ENCODE results near the gene OGDH. TPM values are rescaled to one million over a fixed set of nuclear protein-coding genes. Genes with fewer than 3 reads are reported as not detected.
"Not testable (repeated sequence)": the region's sequence is repeated elsewhere in the genome, so short reads cannot be mapped to it uniquely, and the experiment has no call there.

The OGDH gene
- total and polyA plus RNA-seq, 9 donors, result 42.9 to 69.3 (median 59.8) TPM

GRCh38 chr7:44689427-44689826 is 83.0 kb downstream of the OGDH start:
- DNase-seq, result no peak
- no peak overlapping the region for H3K4me3 ChIP-seq (ENCODE audit: low read length)
- no CpG with 5 or more reads among the region's 2 CpGs for whole genome bisulfite sequencing (ENCODE audit: insufficient coverage)
- H3K9me3 ChIP-seq (replicated peaks; ENCODE audit: control insufficient read depth, low read depth, low read length), result no peaks in the 10 kb centered on the region
- H3K27me3 ChIP-seq (ENCODE audit: control insufficient read depth, insufficient read depth, low read length), result no peaks in the 10 kb centered on the region
- no peak overlapping the region for H3K27ac ChIP-seq (ENCODE audit: low read length)
- H3K36me3 ChIP-seq (ENCODE audit: control insufficient read depth, insufficient read depth, low read length), result peaks cover 36% of the 10 kb centered on the region
- H3K4me1 ChIP-seq (ENCODE audit: control insufficient read depth, insufficient read depth, low read length), result no peaks in the 10 kb centered on the region

DNA sequence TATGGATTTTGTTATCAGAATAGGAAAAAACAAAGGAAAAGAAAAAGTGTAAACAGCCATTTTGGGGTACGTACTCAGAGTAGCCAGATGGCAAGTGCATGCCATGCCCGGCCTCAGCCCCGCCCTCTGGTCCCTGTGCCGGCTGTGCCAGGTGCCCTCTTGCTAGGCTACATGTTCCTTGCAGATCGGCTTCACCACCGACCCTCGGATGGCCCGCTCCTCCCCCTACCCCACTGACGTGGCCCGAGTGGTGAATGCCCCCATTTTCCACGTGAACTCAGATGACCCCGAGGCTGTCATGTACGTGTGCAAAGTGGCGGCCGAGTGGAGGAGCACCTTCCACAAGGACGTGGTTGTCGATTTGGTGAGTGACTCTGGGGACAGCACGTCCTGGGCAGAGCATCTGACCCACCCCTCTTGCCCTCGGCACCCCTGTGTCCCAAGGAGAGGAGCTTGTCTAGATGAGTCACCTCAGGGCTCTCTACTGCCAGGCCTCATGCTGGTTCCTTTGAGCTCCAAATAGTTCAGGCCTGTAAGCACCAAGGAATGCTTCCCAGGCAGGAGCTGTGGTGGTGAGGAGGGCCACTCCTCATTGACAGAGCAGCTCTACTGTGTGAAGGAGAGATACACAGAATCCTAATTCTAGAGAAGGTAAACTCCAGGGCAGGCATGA is 87.3 kb downstream of the OGDH start:
- Histone ChIP-seq H3K9me3 (replicated peaks; ENCODE audit: control insufficient read depth, low read depth, low read length) (no peaks in the 10 kb centered on the region), H3K27ac (ENCODE audit: low read length) (no peak overlapping the region), H3K36me3 (ENCODE audit: control insufficient read depth, insufficient read depth, low read length) (peaks cover 68% of the 10 kb centered on the region), H3K27me3 (ENCODE audit: control insufficient read depth, insufficient read depth, low read length) (no peaks in the 10 kb centered on the region), H3K4me1 (ENCODE audit: control insufficient read depth, insufficient read depth, low read length) (no peaks in the 10 kb centered on the region), H3K4me3 (ENCODE audit: low read length) (no peak overlapping the region)
- 88% methylated on average over 19 of the region's 19 CpGs for WGBS (ENCODE audit: insufficient coverage)
- no peak for DNase-seq

DNA sequence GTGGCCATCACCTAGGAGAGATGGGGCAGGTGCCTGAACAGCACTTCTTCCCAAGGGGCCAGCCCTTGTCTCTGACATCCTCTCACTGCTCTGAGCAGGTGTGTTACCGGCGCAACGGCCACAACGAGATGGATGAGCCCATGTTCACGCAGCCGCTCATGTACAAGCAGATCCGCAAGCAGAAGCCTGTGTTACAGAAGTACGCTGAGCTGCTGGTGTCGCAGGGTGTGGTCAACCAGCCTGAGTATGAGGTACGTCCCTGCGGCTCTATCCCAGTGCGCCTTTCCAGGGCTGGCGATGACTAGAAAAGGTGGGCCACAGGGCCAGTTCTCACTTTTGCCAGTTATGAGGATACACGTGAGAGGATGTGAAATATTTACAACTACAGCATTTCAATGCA is 87.9 kb downstream of the OGDH start:
- H3K9me3 ChIP-seq (replicated peaks; ENCODE audit: control insufficient read depth, low read depth, low read length), result no peaks in the 10 kb centered on the region
- no peak overlapping the region for H3K4me3 ChIP-seq (ENCODE audit: low read length)
- H3K36me3 ChIP-seq (ENCODE audit: control insufficient read depth, insufficient read depth, low read length), result peaks cover 73% of the 10 kb centered on the region
- no peak overlapping the region for H3K27ac ChIP-seq (ENCODE audit: low read length)
- H3K4me1 ChIP-seq (ENCODE audit: control insufficient read depth, insufficient read depth, low read length), result no peaks in the 10 kb centered on the region
- no peak for DNase-seq
- WGBS (ENCODE audit: insufficient coverage), result 94% methylated on average over 11 of the region's 14 CpGs
- H3K27me3 ChIP-seq (ENCODE audit: control insufficient read depth, insufficient read depth, low read length), result no peaks in the 10 kb centered on the region

DNA sequence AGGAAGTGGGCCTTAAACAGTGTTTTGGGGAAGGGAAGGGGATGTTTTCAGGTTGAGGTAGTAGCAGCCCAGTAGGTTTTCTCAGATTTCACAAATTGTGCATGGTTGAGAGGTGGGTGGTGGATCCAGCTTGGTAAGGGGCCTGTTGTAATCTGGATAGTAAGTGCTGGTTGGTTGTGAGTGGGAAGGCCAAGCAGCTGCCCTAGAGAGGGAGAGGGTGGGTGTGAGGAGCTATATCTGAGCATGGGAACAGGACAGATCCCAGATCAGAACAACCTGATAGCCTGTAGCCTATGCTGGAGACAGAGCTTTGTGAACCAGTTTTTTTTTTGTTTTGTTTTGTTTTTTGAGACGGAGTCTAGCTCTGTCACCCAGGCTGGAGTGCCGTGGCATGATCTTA is 88.3 kb downstream of the OGDH start:
- H3K36me3 ChIP-seq (ENCODE audit: control insufficient read depth, insufficient read depth, low read length), result peaks cover 75% of the 10 kb centered on the region
- H3K9me3 ChIP-seq (replicated peaks; ENCODE audit: control insufficient read depth, low read depth, low read length), result no peaks in the 10 kb centered on the region
- no peaks in the 10 kb centered on the region for H3K27me3 ChIP-seq (ENCODE audit: control insufficient read depth, insufficient read depth, low read length)
- WGBS (ENCODE audit: insufficient coverage), result no CpG with 5 or more reads among the region's 2 CpGs
- H3K4me3 ChIP-seq (ENCODE audit: low read length), result no peak overlapping the region
- no peak for DNase-seq
- no peaks in the 10 kb centered on the region for H3K4me1 ChIP-seq (ENCODE audit: control insufficient read depth, insufficient read depth, low read length)
- H3K27ac ChIP-seq (ENCODE audit: low read length), result no peak overlapping the region

GRCh38 chr7:44695756-44696155 is 89.3 kb downstream of the OGDH start:
- Histone ChIP-seq H3K27me3 (ENCODE audit: control insufficient read depth, insufficient read depth, low read length) (no peaks in the 10 kb centered on the region), H3K4me3 (ENCODE audit: low read length) (no peak overlapping the region), H3K36me3 (ENCODE audit: control insufficient read depth, insufficient read depth, low read length) (peaks cover 74% of the 10 kb centered on the region), H3K27ac (ENCODE audit: low read length) (no peak overlapping the region), H3K4me1 (ENCODE audit: control insufficient read depth, insufficient read depth, low read length) (no peaks in the 10 kb centered on the region), H3K9me3 (replicated peaks; ENCODE audit: control insufficient read depth, low read depth, low read length) (no peaks in the 10 kb centered on the region)
- no peak for DNase-seq
- 94% methylated on average over 4 of the region's 5 CpGs for WGBS (ENCODE audit: insufficient coverage)

GRCh38 chr7:44696728-44697127 is 90.3 kb downstream of the OGDH start:
- H3K27ac ChIP-seq (ENCODE audit: low read length), result no peak overlapping the region

GRCh38 chr7:44697136-44698045 is 91.0 kb downstream of the OGDH start:
- Histone ChIP-seq H3K27ac (ENCODE audit: low read length) (no peak overlapping the region), H3K4me1 (ENCODE audit: control insufficient read depth, insufficient read depth, low read length) (no peaks in the 10 kb centered on the region), H3K4me3 (ENCODE audit: low read length) (no peak overlapping the region), H3K36me3 (ENCODE audit: control insufficient read depth, insufficient read depth, low read length) (peaks cover 88% of the 10 kb centered on the region), H3K27me3 (ENCODE audit: control insufficient read depth, insufficient read depth, low read length) (no peaks in the 10 kb centered on the region), H3K9me3 (replicated peaks; ENCODE audit: control insufficient read depth, low read depth, low read length) (no peaks in the 10 kb centered on the region)
- no peak for DNase-seq
- 97% methylated on average over 19 of the region's 20 CpGs for WGBS (ENCODE audit: insufficient coverage)

More at GRCh38 chr7:44696728-44697127, 90.3 kb downstream of the OGDH start:
- Histone ChIP-seq H3K9me3 (replicated peaks; ENCODE audit: control insufficient read depth, low read depth, low read length) (no peaks in the 10 kb centered on the region), H3K4me3 (ENCODE audit: low read length) (no peak overlapping the region), H3K27me3 (ENCODE audit: control insufficient read depth, insufficient read depth, low read length) (no peaks in the 10 kb centered on the region), H3K4me1 (ENCODE audit: control insufficient read depth, insufficient read depth, low read length) (no peaks in the 10 kb centered on the region), H3K36me3 (ENCODE audit: control insufficient read depth, insufficient read depth, low read length) (peaks cover 84% of the 10 kb centered on the region)
- WGBS (ENCODE audit: insufficient coverage), result 94% methylated on average over 14 of the region's 15 CpGs
- no peak for DNase-seq

DNA sequence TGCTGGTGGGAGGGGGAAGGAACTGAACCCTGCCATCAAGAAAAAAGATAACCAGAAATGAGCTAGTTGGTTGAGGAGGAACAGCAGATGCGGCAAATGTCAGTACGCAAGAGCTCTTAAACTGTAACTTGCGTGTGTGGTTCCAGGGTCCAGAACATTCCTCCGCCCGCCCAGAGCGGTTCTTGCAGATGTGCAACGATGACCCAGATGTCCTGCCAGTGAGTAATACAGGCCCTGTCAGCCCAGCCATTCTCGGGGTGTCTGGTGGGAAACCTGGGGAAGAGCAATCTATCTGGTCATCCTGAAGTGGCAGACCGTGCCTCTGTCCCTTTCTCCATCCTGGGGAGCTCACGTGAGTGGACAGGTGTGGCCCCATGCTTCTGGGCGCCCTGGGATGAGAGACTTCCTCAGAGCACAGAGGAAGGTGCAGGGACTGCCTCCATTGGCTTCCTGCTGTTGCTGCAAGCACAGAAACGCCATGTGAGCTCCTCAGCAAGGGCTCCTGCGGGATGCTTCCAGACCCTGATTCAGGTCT is 91.7 kb downstream of the OGDH start:
- no peak overlapping the region for H3K4me3 ChIP-seq (ENCODE audit: low read length)
- no peak overlapping the region for H3K27ac ChIP-seq (ENCODE audit: low read length)
- H3K9me3 ChIP-seq (replicated peaks; ENCODE audit: control insufficient read depth, low read depth, low read length), result no peaks in the 10 kb centered on the region
- H3K27me3 ChIP-seq (ENCODE audit: control insufficient read depth, insufficient read depth, low read length), result no peaks in the 10 kb centered on the region
- H3K36me3 ChIP-seq (ENCODE audit: control insufficient read depth, insufficient read depth, low read length), result peaks cover 86% of the 10 kb centered on the region
- no peaks in the 10 kb centered on the region for H3K4me1 ChIP-seq (ENCODE audit: control insufficient read depth, insufficient read depth, low read length)
- no peak for DNase-seq
- WGBS (ENCODE audit: insufficient coverage), result 97% methylated on average over 12 of the region's 13 CpGs

DNA sequence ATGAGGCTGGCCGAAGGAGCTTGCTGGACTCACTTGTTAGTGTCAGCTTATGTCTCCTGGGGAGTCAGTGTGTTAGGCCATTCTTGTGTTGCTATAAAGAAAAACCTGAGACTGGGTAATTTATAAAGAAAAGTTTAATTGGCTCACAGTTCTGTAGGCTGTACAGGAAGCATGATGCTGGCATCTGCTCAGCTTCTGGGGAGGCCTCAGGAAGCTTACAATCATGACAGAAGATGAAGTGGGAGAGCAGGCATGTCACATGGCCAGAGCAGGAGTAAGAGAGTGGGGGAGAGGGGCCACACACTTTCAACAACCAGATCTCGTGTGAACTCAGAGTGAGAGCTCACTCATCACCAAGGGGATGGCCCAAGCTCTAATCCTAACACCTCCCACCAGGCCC is 93.2 kb downstream of the OGDH start:
- not testable (repeated sequence) for DNase-seq; H3K27me3 ChIP-seq (ENCODE audit: control insufficient read depth, insufficient read depth, low read length); H3K4me1 ChIP-seq (ENCODE audit: control insufficient read depth, insufficient read depth, low read length); H3K9me3 ChIP-seq (replicated peaks; ENCODE audit: control insufficient read depth, low read depth, low read length); H3K27ac ChIP-seq (ENCODE audit: low read length); H3K4me3 ChIP-seq (ENCODE audit: low read length)
- 93% methylated on average over 1 of the region's 2 CpGs for WGBS (ENCODE audit: insufficient coverage)
- H3K36me3 ChIP-seq (ENCODE audit: control insufficient read depth, insufficient read depth, low read length), result peaks cover 77% of the 10 kb centered on the region

DNA sequence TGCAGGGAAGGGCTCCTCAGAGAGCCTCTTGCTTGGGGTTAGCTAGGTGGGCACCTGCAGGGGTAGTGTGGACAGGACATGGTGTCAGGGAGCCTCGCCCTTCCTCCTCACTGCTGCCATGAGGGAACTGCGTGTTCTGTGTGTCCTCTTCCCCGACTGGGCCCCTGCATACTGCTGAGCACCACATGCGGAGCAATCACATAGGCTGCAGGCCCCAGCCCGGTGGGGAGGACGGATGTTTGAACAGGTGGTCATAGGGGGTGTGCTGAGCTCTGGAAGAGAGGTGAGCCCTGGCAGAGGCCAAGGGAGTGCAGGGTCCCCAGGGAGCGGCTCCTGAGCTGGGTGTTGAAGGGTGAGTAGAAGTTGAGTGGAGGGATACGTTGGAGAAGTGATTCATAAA is 93.9 kb downstream of the OGDH start:
- WGBS (ENCODE audit: insufficient coverage), result 88% methylated on average over 5 of the region's 8 CpGs
- no peaks in the 10 kb centered on the region for H3K4me1 ChIP-seq (ENCODE audit: control insufficient read depth, insufficient read depth, low read length)
- no peak overlapping the region for H3K27ac ChIP-seq (ENCODE audit: low read length)
- H3K27me3 ChIP-seq (ENCODE audit: control insufficient read depth, insufficient read depth, low read length), result no peaks in the 10 kb centered on the region
- H3K36me3 ChIP-seq (ENCODE audit: control insufficient read depth, insufficient read depth, low read length), result peaks cover 72% of the 10 kb centered on the region
- no peak overlapping the region for H3K4me3 ChIP-seq (ENCODE audit: low read length)
- no peak for DNase-seq
- H3K9me3 ChIP-seq (replicated peaks; ENCODE audit: control insufficient read depth, low read depth, low read length), result no peaks in the 10 kb centered on the region
